ENCODE measurements around the gene JUP. TPM values are rescaled to one million over a fixed set of nuclear protein-coding genes. Genes with fewer than 3 reads are reported as not detected.

JUP gene
- total and polyA plus RNA-seq, 2 donors from 2014 or later: 148 to 223 TPM

DNA sequence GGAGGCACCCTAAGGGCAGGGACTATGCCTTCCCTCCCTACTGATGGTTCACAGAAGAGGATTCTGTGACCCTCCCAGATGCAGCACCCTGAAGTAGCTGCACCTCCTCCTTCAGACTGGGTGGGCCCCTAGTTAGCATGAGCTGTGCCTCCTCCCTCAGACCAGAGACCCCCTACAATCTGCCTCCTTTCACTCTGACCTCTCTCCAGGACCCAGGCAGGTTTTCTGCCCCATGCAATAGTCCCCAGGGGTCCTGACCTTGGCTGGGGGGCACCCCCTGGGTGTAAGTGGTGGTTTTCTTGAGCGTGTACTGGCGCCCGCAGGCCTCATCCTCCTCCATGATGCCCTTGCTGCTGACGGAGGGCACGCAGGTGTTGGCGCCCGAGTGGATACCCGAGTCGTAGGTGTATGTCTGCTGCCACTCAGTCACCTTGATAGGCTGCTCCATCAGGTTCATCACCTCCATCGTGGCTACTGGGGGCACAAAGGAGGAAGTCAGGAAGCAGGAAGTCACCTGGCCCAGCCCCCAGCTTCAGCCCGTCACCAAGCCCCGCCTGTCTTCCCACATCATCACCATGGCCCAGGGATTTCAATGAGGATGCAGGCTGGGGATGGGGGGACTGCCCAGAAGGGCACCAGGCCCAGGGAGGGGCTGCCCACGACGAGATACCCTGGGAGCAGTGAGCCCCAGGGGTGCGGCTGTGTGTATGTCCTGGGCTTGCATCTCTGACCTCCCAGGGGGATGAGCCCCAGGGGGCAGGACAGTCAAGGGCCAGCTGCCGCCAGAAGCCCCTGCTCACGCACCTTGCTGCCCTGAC is 14.9 kb downstream of the JUP start:
- no peaks in the 10 kb centered on the region for H3K9me3 ChIP-seq (ENCODE audit: control insufficient read depth in 2 of 3, insufficient read depth in 1 of 3, low read length in 3 of 3)
- peak in 1 of 5 donors; percentile 61 for DNase-seq
- peaks cover 10 to 36% (median 30%) of the 10 kb centered on the region in 3 donors for H3K36me3 ChIP-seq (ENCODE audit: control insufficient read depth in 2 of 3, insufficient read depth in 3 of 3, low read length in 3 of 3)
- H3K4me1 ChIP-seq (ENCODE audit: control insufficient read depth in 2 of 3, insufficient read depth in 2 of 3, low read depth in 1 of 3, low read length in 3 of 3): peaks cover 3 to 44% (median 38%) of the 10 kb centered on the region in 3 donors
- no peaks in the 10 kb centered on the region for H3K27me3 ChIP-seq (ENCODE audit: control insufficient read depth, insufficient read depth, low read length)
- no peak overlapping the region for H3K4me3 ChIP-seq (ENCODE audit: low read length in 3 of 3)
- no peak overlapping the region for H3K9ac ChIP-seq (ENCODE audit: low read length in 3 of 3)
- TF ChIP-seq, protein P1, sequence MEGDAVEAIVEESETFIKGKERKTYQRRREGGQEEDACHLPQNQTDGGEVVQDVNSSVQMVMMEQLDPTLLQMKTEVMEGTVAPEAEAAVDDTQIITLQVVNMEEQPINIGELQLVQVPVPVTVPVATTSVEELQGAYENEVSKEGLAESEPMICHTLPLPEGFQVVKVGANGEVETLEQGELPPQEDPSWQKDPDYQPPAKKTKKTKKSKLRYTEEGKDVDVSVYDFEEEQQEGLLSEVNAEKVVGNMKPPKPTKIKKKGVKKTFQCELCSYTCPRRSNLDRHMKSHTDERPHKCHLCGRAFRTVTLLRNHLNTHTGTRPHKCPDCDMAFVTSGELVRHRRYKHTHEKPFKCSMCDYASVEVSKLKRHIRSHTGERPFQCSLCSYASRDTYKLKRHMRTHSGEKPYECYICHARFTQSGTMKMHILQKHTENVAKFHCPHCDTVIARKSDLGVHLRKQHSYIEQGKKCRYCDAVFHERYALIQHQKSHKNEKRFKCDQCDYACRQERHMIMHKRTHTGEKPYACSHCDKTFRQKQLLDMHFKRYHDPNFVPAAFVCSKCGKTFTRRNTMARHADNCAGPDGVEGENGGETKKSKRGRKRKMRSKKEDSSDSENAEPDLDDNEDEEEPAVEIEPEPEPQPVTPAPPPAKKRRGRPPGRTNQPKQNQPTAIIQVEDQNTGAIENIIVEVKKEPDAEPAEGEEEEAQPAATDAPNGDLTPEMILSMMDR (IDR thresholded peaks at IDR 0.05; ENCODE audit: borderline replicate concordance, extremely low read depth, insufficient read depth): no peak
- intact Hi-C loops (cut with DNase I): no loop called here
- H3K27ac ChIP-seq (ENCODE audit: low read depth in 2 of 2, low read length in 2 of 2): peak overlapping the region; percentile 84 to 86
- no peak for FAIRE-seq

DNA sequence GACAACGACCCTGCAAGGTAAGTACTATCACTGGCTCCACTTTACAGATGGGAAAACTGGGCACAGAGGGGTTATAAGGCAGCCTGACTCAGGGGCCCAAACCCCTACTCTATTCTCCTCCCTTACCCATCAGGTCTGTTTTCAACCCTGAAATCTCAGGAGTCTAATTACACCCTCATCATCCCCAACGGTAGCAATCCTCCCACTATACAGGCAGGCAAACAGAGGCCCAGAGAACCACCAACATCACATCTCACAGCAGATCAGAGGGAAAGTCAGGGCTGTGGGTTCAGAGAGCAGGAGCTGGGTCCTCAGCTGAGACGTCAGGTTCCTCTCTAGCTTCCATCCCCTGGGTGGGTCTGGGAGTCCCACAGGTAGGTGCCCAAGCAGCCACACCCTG is 16.5 kb downstream of the JUP start:
- H3K9ac ChIP-seq (ENCODE audit: low read length in 3 of 3): no peak overlapping the region
- DNase-seq: no peak
- intact Hi-C loops (cut with DNase I): no loop called here
- H3K4me3 ChIP-seq (ENCODE audit: low read length in 3 of 3): no peak overlapping the region
- H3K36me3 ChIP-seq (ENCODE audit: control insufficient read depth in 2 of 3, insufficient read depth in 3 of 3, low read length in 3 of 3): peaks cover 15 to 47% (median 37%) of the 10 kb centered on the region in 3 donors
- peaks cover 3 to 28% (median 22%) of the 10 kb centered on the region in 3 donors for H3K4me1 ChIP-seq (ENCODE audit: control insufficient read depth in 2 of 3, insufficient read depth in 2 of 3, low read depth in 1 of 3, low read length in 3 of 3)
- TF ChIP-seq, protein P1 (IDR thresholded peaks at IDR 0.05; ENCODE audit: borderline replicate concordance, extremely low read depth, insufficient read depth): no peak
- H3K27me3 ChIP-seq (ENCODE audit: control insufficient read depth, insufficient read depth, low read length): no peaks in the 10 kb centered on the region
- H3K9me3 ChIP-seq (ENCODE audit: control insufficient read depth in 2 of 3, insufficient read depth in 1 of 3, low read length in 3 of 3): no peaks in the 10 kb centered on the region
- H3K27ac ChIP-seq (ENCODE audit: low read depth in 2 of 2, low read length in 2 of 2): no peak overlapping the region
- no peak for FAIRE-seq

DNA sequence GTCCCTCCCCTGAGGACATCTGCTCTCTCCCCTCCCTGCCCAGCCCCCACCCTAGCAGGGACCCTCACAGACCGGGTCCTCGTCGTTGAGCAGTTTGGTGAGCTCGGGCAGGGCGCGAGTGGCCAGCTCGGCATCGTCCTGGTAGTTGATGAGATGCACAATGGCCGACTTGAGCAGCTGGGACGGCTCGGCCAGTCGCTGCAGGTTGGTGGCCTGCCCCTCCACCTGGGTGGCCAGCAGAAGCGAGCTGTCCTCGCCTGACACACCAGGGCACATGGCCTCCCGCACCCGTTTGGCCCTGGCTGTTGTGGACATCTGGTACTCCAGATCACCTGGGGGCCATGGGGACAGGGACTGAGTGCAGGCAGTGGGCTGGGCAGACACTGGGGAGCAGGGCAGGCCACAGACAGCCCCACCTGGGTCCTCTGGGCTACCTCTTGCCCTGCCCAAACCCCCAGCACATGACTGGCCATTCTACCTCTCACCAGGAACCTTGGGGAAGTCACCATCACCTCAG is 17.1 kb downstream of the JUP start:
- FAIRE-seq (no peak), DNase-seq (no peak)
- Histone ChIP-seq H3K9me3 (ENCODE audit: control insufficient read depth in 2 of 3, insufficient read depth in 1 of 3, low read length in 3 of 3) (no peaks in the 10 kb centered on the region), H3K27ac (ENCODE audit: low read depth in 2 of 2, low read length in 2 of 2) (no peak overlapping the region), H3K9ac (ENCODE audit: low read length in 3 of 3) (no peak overlapping the region), H3K36me3 (ENCODE audit: control insufficient read depth in 2 of 3, insufficient read depth in 3 of 3, low read length in 3 of 3) (peaks cover 15 to 52% (median 38%) of the 10 kb centered on the region in 3 donors), H3K4me3 (ENCODE audit: low read length in 3 of 3) (no peak overlapping the region), H3K4me1 (ENCODE audit: control insufficient read depth in 2 of 3, insufficient read depth in 2 of 3, low read depth in 1 of 3, low read length in 3 of 3) (peaks cover 3 to 24% (median 17%) of the 10 kb centered on the region in 3 donors), H3K27me3 (ENCODE audit: control insufficient read depth, insufficient read depth, low read length) (no peaks in the 10 kb centered on the region)
- TF ChIP-seq, protein P1 (IDR thresholded peaks at IDR 0.05; ENCODE audit: borderline replicate concordance, extremely low read depth, insufficient read depth): no peak
- intact Hi-C loops (cut with DNase I): no loop called here

Data from kidney (tissue), 14 donors.